K562 (cell line): ENCODE data around the gene HERPUD2. TPM values are rescaled to one million over a fixed set of nuclear protein-coding genes. Genes with fewer than 3 reads are reported as not detected.
A peak's percentile ranks its signal among the peaks of the same experiment; 100 is the strongest.

Source experiments
- AFF1 ChIP-seq, 2 experiments: fragments of 450-650 bp; IDR thresholded peaks; 2 replicates each; pipeline ENCODE4 v1.6.1; 2018; ENCODE audit warnings: mild to moderate bottlenecking in 2 of 2, low read depth in 1 of 2; ENCODE audit not compliant: partially characterized antibody in 2 of 2
- FOXO4 ChIP-seq: fragments of 450-650 bp; formaldehyde crosslinking; IDR thresholded peaks from 2 replicates; pipeline ENCODE4 v1.4.0; 2020; ENCODE audit warnings: mild to moderate bottlenecking, moderate library complexity
- GATAD2A ChIP-seq: fragments of 450-650 bp; IDR thresholded peaks from 2 replicates; pipeline ENCODE4 v1.6.1; 2017
- HOMEZ ChIP-seq: fragments of 250-450 bp; sonication (Bioruptor Pico); IDR thresholded peaks from 2 replicates; pipeline ENCODE4 v1.4.0; 2020; ENCODE audit warnings: mild to moderate bottlenecking, moderate library complexity
- MNT ChIP-seq, 2 experiments: fragments of 450-650 bp; conservative IDR thresholded peaks; 2 replicates each; pipeline ENCODE4 v1.6.1; 2017; ENCODE audit warnings: mild to moderate bottlenecking in 2 of 2, moderate library complexity in 2 of 2
- POLR2AphosphoS2 ChIP-seq: IDR thresholded peaks from 2 replicates; pipeline ENCODE4 v1.6.1; 2012; ENCODE audit warnings: low read length, improper control_type of control experiment
- POLR2AphosphoS5 ChIP-seq: IDR thresholded peaks from 2 replicates; pipeline ENCODE4 v1.6.1; 2011; ENCODE audit warnings: mild to moderate bottlenecking, low read depth, low read length, moderate library complexity; ENCODE audit not compliant: control insufficient read depth, insufficient read depth
- STAT5A ChIP-seq: IDR thresholded peaks from 2 replicates; pipeline ENCODE4 v1.6.1; 2012; ENCODE audit warnings: low read length, inconsistent platforms, borderline replicate concordance
- TCF3 ChIP-seq: sonication (generic); formaldehyde crosslinking; IDR thresholded peaks from 2 replicates; pipeline ENCODE4 v1.4.0; 2020; ENCODE audit warnings: mild to moderate bottlenecking, missing genetic modification reagents
- ZBTB1 ChIP-seq: sonication (generic); formaldehyde crosslinking; IDR thresholded peaks from 2 replicates; pipeline ENCODE4 v1.8.1; 2023; ENCODE audit warnings: missing genetic modification reagents, low read depth, mild to moderate bottlenecking, borderline replicate concordance
- ZKSCAN1 ChIP-seq: fragments of 150-350 bp; IDR thresholded peaks from 2 replicates; pipeline ENCODE4 v1.6.1; 2016; ENCODE audit warnings: low read depth, low read length
- ZNF655 ChIP-seq: fragments of 250-450 bp; sonication (Bioruptor Pico); IDR thresholded peaks from 2 replicates; pipeline ENCODE4 v1.5.0; 2021
- ZNF695 ChIP-seq: fragments of 450-650 bp; formaldehyde crosslinking; IDR thresholded peaks from 2 replicates; pipeline ENCODE4 v1.4.0; 2020; ENCODE audit warnings: mild to moderate bottlenecking, moderate library complexity
- polyA plus RNA-seq, 8 experiments: library from polyadenylated mRNA; depleted of rRNA in 4 of 8; stranded (reverse) in 5 of 8; unstranded in 3 of 8; fragments of >200 nt; fragmentation: Nextera tagmentation in 2 of 8; fragmentation: Illumina TruSeq in 1 of 8; extraction: Ambion mirVana in 2 of 8; extraction: Trizol in 1 of 8; gene quantifications; 2 replicates each; pipeline versions ENCODE4 v1.2.1 to v1.2.3, GENCODE V29; 2011 to 2014; ENCODE audit warnings: inconsistent platforms in 1 of 8, missing spikeins in 1 of 8
- total RNA-seq, 7 experiments: library from RNA; depleted of rRNA in 6 of 7; stranded (reverse); fragments of >200 nt in 6 of 7; fragmentation: Illumina TruSeq in 2 of 7; extraction: Trizol in 2 of 7; gene quantifications; 2 replicates each; pipeline versions ENCODE4 v1.2.1 to v1.2.3, GENCODE V29; 2011 to 2021; ENCODE audit warnings: low replicate concordance in 1 of 7

HERPUD2 gene
- total and polyA plus RNA-seq, 9 of the 15 experiments (the other 6 are each of a cell fraction or from before 2014, with no cell fraction given), result 4.1 to 28.5 (median 12.3) TPM

- TF ChIP-seq AFF1 (IDR thresholded peaks at IDR 0.05; ENCODE audit: low read depth in 1 of 2, partially characterized antibody in 2 of 2) (no peak), TCF3 (CRISPR knock-in tag) (peak; percentile 66), ZKSCAN1 (no peak), POLR2AphosphoS5 (peak; percentile 65; the same call in 1 of the 2 replicates), GATAD2A (no peak), ZNF655 (CRISPR knock-in tag) (no peak), MNT (conservative IDR thresholded peaks at IDR 0.05) (0 out of 4 replicates have a peak, but pooled peaks of 1 of the 2 experiments have one; percentile 42), POLR2AphosphoS2 (no peak), ZBTB1 (CRISPR knock-in tag) (no peak), STAT5A (peak; percentile 48; the same call in 1 of the 2 replicates), HOMEZ (CRISPR knock-in tag) (no peak), FOXO4 (CRISPR knock-in tag) (no peak), ZNF695 (no peak)
These were observed 3.1 kb downstream of the HERPUD2 start (continued) for GRCh38 chr7:35691827-35692307.
